Osteoblast (primary cell): ENCODE measurements around the gene CDC42BPG. TPM values are rescaled to one million over a fixed set of nuclear protein-coding genes. Genes with fewer than 3 reads are reported as not detected.

Experiments used
- DNase-seq: peaks from one replicate; pipeline ENCODE4 v3.0.0; 2011; ENCODE audit warnings: low spot score, mixed read lengths; ENCODE audit not compliant: insufficient read length; ENCODE audit errors: missing footprints
- H2AFZ ChIP-seq: 2 replicates; pipeline ENCODE4 v1.6.0; 2011; ENCODE audit warnings: mild to moderate bottlenecking, low read length
- H3K27ac ChIP-seq: 2 replicates; pipeline ENCODE4 v1.5.1; 2011; ENCODE audit warnings: mild to moderate bottlenecking, low read depth, low read length, moderate library complexity
- H3K27me3 ChIP-seq: 2 replicates; pipeline ENCODE4 v1.6.0; 2012; ENCODE audit warnings: mild to moderate bottlenecking, control low read depth, inconsistent platforms, low read length, moderate library complexity; ENCODE audit not compliant: insufficient read depth
- H3K36me3 ChIP-seq: 2 replicates; pipeline ENCODE4 v1.5.1; 2011; ENCODE audit warnings: mild to moderate bottlenecking, low read length, control low read depth, moderate library complexity; ENCODE audit not compliant: insufficient read depth
- H3K4me1 ChIP-seq: 2 replicates; pipeline ENCODE4 v1.5.1; 2011; ENCODE audit warnings: mild to moderate bottlenecking, low read length, control low read depth, moderate library complexity; ENCODE audit not compliant: insufficient read depth
- H3K4me2 ChIP-seq: 2 replicates; pipeline ENCODE4 v1.6.0; 2011; ENCODE audit warnings: mild to moderate bottlenecking, low read length; ENCODE audit not compliant: insufficient read depth
- H3K4me3 ChIP-seq: fragments of 200-600 bp; sonication (generic); 3 replicates; pipeline ENCODE4 v1.5.1; 2012; ENCODE audit warnings: mild to moderate bottlenecking, low read length, inconsistent platforms; ENCODE audit not compliant: insufficient read depth
- H3K79me2 ChIP-seq: 2 replicates; pipeline ENCODE4 v1.6.0; 2012; ENCODE audit warnings: mild to moderate bottlenecking, low read length, control low read depth, inconsistent platforms; ENCODE audit not compliant: insufficient read depth
- H3K9me3 ChIP-seq: 2 replicates; pipeline ENCODE4 v1.5.1; 2011; ENCODE audit warnings: low read depth, low read length, control low read depth
- H4K20me1 ChIP-seq: 2 replicates; pipeline ENCODE4 v1.6.0; 2012; ENCODE audit warnings: mild to moderate bottlenecking, low read length, control low read depth; ENCODE audit not compliant: insufficient read depth
- CTCF ChIP-seq: IDR thresholded peaks from 2 replicates; pipeline ENCODE4 v1.5.1; 2011; ENCODE audit warnings: mild to moderate bottlenecking, low read depth, low read length, moderate library complexity; ENCODE audit errors: extremely low read depth
- total RNA-seq: library from RNA; depleted of rRNA; stranded (reverse); fragments of >200 nt; gene quantifications from 2 replicates; pipeline ENCODE4 v1.2.3, GENCODE V29; 2012

CDC42BPG gene
- total RNA-seq, 1 donor, result under 0.01 TPM

GRCh38 chr11:64793271-64794160 is 50.9 kb downstream of the CDC42BPG start:
- no peak overlapping the region for H2AFZ ChIP-seq
- no peaks in the 10 kb centered on the region for H3K9me3 ChIP-seq
- H3K79me2 ChIP-seq, result no peaks in the 10 kb centered on the region
- DNase-seq, result peak; percentile 71
- no peaks in the 10 kb centered on the region for H3K4me1 ChIP-seq
- H3K4me2 ChIP-seq, result no peak overlapping the region
- H3K36me3 ChIP-seq, result peaks cover 5% of the 10 kb centered on the region
- no peaks in the 10 kb centered on the region for H4K20me1 ChIP-seq
- H3K4me3 ChIP-seq, result no peak overlapping the region
- H3K27me3 ChIP-seq, result no peaks in the 10 kb centered on the region
- no peak for TF ChIP-seq CTCF
- H3K27ac ChIP-seq, result no peak overlapping the region

GRCh38 chr11:64792482-64792881 is 52.0 kb downstream of the CDC42BPG start:
- Histone ChIP-seq H3K27ac (no peak overlapping the region), H3K4me3 (no peak overlapping the region), H3K27me3 (no peaks in the 10 kb centered on the region), H3K4me1 (no peaks in the 10 kb centered on the region), H3K36me3 (peaks cover 5% of the 10 kb centered on the region), H2AFZ (no peak overlapping the region), H4K20me1 (no peaks in the 10 kb centered on the region), H3K4me2 (no peak overlapping the region), H3K9me3 (no peaks in the 10 kb centered on the region), H3K79me2 (no peaks in the 10 kb centered on the region)
- TF ChIP-seq CTCF, result no peak
- DNase-seq, result peak; percentile 29

GRCh38 chr11:64791781-64792291 is 52.6 kb downstream of the CDC42BPG start:
- Histone ChIP-seq H3K4me2 (no peak overlapping the region), H4K20me1 (no peaks in the 10 kb centered on the region), H2AFZ (no peak overlapping the region), H3K27ac (no peak overlapping the region), H3K4me3 (no peak overlapping the region), H3K79me2 (no peaks in the 10 kb centered on the region), H3K9me3 (no peaks in the 10 kb centered on the region), H3K27me3 (no peaks in the 10 kb centered on the region), H3K4me1 (no peaks in the 10 kb centered on the region), H3K36me3 (peaks cover 5% of the 10 kb centered on the region)
- no peak for DNase-seq
- no peak for TF ChIP-seq CTCF

GRCh38 chr11:64790205-64791095 is 54.0 kb downstream of the CDC42BPG start:
- Histone ChIP-seq H2AFZ (no peak overlapping the region), H3K4me1 (no peaks in the 10 kb centered on the region), H3K9me3 (no peaks in the 10 kb centered on the region), H4K20me1 (no peaks in the 10 kb centered on the region), H3K27ac (no peak overlapping the region), H3K27me3 (no peaks in the 10 kb centered on the region), H3K4me3 (no peak overlapping the region), H3K36me3 (no peaks in the 10 kb centered on the region), H3K4me2 (no peak overlapping the region), H3K79me2 (no peaks in the 10 kb centered on the region)
- DNase-seq, result peak; percentile 52
- TF ChIP-seq CTCF, result no peak
